GM12801 (cell line): ENCODE data around the gene ZNF821.

Source experiments
- TF ChIP-seq, protein P1 (sequence below): IDR thresholded peaks from one replicate; pipeline ENCODE4 v1.5.1; 2011; ENCODE audit warnings: control low read depth; ENCODE audit not compliant: insufficient read length; ENCODE audit errors: extremely low read depth

ZNF821 gene

DNA sequence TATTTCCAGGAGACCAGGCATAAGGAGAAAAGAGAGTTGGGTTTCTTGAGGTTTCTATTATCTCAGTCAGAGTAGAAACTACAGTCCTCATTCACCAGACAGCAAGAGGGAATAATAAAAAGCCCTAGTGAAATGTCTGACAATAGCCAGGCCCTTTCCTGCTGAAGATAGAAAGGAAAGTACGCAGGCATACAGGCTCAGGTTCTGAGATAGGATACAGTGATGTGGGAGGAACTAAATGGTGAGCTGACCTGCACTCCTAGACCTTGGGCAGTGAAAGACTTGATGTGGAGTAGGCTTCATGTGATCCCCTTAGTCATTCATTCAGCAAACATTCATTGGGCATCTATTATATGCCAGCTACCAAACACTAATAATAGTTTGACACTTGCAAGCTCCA is 14.9 kb downstream of the ZNF821 start:
- TF ChIP-seq, protein P1, sequence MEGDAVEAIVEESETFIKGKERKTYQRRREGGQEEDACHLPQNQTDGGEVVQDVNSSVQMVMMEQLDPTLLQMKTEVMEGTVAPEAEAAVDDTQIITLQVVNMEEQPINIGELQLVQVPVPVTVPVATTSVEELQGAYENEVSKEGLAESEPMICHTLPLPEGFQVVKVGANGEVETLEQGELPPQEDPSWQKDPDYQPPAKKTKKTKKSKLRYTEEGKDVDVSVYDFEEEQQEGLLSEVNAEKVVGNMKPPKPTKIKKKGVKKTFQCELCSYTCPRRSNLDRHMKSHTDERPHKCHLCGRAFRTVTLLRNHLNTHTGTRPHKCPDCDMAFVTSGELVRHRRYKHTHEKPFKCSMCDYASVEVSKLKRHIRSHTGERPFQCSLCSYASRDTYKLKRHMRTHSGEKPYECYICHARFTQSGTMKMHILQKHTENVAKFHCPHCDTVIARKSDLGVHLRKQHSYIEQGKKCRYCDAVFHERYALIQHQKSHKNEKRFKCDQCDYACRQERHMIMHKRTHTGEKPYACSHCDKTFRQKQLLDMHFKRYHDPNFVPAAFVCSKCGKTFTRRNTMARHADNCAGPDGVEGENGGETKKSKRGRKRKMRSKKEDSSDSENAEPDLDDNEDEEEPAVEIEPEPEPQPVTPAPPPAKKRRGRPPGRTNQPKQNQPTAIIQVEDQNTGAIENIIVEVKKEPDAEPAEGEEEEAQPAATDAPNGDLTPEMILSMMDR = no peak

DNA sequence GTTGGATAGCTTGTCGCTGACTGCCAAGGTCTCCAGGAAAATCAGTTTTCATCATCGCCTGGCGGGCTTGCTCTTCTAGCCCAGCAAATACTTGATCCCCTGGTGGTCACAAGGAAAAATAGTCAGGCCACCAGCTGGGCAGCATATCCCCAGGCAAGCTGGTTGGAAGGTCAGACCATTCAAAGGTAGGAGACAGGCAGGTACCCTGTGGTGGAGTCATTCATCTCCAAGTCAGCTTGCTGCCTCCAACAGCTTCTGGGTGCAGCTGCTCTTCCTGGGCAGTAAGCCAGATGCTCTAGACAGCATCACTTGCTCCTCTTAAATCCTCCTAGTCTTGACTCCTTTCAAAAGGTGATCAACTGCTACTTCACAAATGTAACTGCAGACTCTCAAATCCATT is 16.0 kb downstream of the ZNF821 start:
- TF ChIP-seq, protein P1 = no peak

DNA sequence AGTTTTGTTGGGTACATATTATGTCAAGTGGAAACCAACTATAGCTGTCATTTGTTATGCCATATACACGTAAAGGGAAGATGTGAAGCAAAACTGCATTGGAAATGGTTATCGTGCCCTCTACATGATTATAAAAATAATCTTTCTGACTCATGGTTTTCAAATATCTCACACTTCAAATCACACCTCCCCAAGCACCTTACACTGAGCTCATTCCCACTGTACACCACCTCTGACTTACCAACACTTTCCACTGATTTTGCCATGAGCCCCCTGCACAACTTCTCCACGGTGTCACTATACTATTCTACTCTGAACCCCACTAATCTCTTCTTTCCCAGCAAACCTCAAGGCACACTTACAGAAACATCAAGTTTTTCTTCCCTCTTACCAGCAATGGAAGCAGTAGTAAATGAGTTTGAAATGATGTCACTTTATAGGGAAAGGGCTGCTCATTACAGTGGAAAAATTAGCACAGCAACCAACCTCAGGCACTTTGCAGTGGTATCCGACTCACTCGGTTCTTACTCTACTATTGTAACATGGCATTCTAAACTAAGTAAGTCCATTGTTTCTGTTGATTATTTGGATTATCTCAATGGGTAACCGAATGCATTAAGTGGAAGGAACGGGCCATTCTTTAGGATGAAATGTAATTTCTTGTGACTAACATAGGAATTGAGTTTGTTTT is 18.7 kb downstream of the ZNF821 start:
- TF ChIP-seq, protein P1 = no peak

DNA sequence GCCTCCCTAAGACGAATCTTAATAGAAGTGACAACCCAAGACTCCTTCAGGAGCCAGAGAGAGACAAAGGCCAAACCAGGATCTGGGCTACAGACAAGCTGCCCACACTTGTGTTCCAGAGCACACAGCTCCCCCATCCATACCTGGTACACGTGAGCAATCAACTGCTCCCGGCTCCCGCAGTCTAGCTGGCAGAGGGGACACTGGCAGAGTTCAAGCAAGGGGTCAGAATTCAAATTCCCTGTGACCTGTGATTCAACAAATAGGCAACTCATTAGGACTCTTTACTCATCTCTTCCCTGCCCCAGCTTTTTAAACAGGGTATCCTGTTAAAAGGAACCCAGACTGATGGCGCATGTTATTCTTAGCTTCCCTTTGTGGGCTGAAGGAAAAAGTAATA is 20.0 kb downstream of the ZNF821 start:
- TF ChIP-seq, protein P1 = no peak

DNA sequence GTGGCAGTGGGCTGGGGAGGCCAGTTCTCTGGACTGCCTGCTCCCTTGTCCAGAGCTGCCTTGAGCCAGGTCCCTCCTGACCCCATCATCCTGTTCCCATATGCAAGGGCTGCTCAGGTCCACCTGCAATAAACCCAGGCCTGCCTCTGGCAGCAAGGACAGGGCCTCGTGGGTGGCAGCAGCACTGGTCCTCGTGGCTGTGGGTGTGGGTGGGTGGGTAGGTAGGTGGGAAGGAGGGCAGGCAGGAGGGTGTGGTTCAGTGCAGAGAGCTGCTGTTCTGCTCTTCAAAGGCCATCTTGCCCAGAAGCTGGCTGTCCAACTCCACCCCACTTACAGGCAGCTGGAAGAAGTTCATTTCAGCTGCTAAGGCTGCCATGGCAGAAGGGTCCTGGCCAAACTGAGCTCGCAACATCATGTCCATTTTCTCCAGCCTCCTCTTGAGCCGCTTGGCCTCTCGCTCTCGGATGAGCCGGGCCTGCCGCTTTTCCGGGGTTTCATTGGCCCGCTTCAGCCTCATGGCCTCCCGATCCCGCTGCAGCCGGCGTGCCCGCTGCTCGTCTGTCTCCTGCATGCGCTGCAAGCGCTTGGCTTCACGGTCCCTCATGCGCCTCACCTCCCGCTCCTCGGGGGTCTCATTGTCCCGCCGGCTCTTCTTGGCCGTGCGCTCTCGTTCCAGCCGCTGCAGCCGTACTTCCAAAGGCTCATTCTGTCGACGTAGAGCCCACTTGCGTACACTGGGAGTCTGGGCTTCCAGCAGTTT is 24.0 kb downstream of the ZNF821 start:
- TF ChIP-seq, protein P1 = no peak

DNA sequence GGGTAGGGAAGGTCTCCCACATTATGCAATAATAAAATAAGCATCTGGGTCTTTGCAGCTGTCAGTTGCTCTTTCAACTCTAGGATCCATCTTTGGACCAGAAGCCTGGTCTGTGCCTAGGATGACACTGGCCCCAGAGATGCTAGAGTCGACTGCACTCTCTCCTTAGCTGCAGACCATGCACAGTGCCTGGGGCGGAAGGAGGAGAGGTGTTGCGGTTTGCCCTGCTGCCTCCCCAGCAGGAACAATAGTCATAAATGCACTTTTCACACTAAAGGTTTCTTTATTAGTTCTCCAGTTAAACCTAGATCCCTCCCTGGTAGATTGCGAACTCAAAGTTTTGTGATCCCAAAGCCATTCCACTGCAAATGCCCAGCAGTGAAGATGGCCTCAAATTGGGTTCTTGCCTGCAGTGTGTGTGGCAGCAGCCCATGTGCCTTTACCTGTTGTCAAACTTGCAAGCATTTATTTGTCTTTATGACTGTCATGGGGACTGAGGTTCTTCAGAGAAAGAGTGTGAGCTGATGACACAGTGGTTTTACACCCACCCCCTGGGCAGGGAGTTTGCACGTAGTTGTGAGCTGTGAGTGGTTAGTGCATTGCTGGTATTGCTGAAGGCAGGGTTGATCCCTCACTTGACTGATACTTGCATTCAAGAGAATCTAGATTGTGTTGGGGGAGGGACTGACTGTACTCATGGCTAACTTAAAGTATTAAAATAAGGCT is 27.9 kb downstream of the ZNF821 start:
- TF ChIP-seq, protein P1 = no peak

DNA sequence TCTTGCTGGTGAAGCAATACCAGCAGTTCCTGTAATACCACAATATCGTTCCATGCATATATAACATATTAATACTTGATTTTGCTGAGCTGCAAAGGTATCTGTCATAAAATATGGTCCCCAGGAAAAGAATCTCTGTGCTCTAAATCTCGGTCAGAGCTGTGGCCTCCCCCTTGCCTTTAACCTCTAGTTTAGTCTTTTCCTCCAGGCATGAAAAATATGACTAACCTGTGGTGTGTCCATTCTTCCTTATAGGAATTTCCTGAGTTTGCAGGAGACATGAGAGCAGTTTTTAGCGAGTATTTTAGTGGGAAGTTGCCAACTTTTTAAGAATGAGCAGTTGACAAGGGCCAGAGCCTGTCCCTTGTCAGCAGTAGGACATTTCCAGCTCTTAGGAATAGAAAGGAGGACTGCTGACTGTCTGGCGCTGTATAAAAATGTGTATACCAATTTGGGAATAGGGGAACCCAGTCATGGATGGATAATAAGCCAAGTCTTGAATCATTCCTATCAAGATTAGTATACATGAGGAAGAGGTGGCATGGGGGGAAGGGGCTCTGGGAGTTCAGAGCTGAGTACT is 29.5 kb downstream of the ZNF821 start:
- TF ChIP-seq, protein P1 = no peak
